ENCODE data around the gene MN1. TPM values are rescaled to one million over a fixed set of nuclear protein-coding genes. Genes with fewer than 3 reads are reported as not detected.
"Not testable (repeated sequence)": the region's sequence is repeated elsewhere in the genome, so short reads cannot be mapped to it uniquely, and the experiment has no call there.

Gene MN1
- total RNA-seq, 2 experiments from 2014 or later: 0.06 TPM

GRCh38 chr22:27752141-27752540 is 49.4 kb downstream of the MN1 start:
- H3K9me3 Mint-ChIP-seq: no peaks in the 10 kb centered on the region
- H3K4me3 Mint-ChIP-seq: no peak overlapping the region
- no peaks in the 10 kb centered on the region for H3K4me1 Mint-ChIP-seq
- H3K27me3 Mint-ChIP-seq: peaks cover 21% of the 10 kb centered on the region
- no peak overlapping the region for H3K27ac Mint-ChIP-seq
- no peaks in the 10 kb centered on the region for H3K36me3 Mint-ChIP-seq
- no peak for DNase-seq

DNA sequence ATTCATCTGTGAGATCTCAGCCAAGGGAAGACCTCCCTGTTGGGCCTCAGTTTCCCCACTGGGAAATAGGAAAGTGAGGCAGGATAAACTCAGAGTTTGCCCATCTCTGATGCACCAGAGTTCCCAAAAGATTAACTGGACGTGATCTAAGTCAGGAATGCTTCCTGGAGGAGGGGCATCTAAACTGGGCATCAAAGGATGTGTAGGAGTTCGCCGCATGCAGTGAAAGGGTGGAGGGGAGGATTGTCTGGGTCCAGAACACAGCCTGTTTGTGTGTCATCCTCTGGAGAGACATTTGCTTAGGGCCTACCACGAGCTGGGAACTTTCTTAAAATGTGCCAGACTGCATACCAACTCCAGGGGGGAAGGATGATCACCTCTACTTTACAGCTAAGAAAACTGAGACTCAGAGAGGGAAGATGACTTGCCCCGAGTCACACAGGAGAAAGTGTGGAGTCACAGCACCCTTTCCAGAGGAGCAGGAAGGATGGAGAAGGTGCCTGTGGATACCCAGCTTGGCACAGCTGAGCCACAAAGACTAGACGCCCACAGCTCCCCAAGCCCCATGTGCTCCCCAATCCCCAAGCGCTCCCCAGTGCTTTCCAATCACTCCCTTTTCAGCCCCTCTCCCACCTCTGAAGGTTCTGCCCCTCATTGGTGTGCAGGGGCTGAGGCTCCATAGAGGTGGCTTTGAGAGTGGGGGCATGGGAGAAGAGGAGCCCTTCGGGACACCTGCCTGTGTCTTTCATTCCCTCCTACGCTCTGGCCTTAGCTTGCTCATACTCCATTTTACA is 50.1 kb downstream of the MN1 start:
- no peak for DNase-seq
- Mint-ChIP-seq H3K4me1 (no peaks in the 10 kb centered on the region), H3K27ac (no peak overlapping the region), H3K27me3 (peaks cover 21% of the 10 kb centered on the region), H3K4me3 (no peak overlapping the region), H3K9me3 (no peaks in the 10 kb centered on the region), H3K36me3 (no peaks in the 10 kb centered on the region)

DNA sequence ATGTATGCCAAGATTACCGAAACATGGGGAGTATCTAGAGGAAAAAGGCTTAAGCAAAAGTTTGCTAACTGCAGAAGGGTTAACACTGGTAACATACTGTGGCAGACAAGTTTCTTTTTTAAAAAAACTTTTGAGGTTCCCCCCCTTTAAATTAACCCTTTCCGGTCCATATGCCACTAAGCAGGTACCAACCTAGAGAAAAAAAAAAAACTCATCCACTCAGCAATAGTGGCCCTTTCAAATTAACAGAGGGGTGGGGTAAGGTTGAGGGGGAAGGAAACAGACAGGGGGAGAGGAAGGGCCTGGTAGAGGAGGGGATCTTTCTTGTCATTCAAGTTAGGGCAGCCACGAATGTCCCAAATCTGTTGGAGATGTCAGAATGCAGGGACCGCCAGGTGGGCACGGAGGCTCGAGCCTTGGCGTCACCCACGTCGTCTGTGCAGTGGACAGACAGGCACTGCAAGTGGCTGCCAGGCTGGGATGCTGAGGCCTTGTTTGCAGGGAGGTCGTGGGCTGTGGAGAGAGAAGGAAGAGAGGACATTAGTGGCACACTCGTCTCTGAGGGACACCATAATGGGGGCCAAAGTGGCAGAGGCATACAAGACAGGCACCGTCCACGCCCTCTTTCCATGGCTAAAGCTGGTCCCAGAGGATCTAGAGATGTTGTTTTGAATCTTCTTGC is 50.8 kb downstream of the MN1 start:
- H3K27ac Mint-ChIP-seq: no peak overlapping the region

DNA sequence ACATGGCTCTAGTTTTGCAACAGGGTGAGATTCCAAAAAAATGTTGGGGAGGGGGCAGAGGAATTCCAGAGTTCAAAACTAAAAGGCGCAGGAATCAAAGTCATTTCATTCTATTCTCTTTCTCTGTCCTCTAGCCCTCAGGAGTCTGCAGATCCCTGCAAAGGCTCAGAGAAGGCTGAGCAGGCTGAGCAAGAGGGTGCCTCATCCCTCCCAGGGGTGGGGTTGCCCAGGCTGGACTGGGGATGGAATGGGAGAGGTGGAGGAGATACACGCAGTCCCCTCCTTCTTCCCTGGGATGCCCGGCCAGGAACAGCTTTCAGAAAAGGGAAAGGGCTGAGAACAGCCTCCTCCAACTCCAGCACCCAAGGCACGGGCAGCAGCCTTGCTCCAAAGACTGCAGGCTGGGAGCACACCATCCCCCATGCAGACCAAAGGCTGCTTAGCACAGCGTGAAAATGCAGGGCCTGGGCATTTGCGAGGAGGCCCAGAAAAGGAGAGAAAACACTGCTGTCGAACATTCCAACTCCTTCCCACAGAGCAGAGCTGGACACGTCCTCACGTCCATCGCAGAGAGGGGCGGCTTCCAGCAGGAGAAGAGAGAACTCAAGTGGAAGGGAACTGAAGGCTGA is 51.8 kb downstream of the MN1 start:
- no peaks in the 10 kb centered on the region for H3K9me3 Mint-ChIP-seq

More for the DNA sequence above, 50.8 kb downstream of the MN1 start:
- no peak for DNase-seq
- Mint-ChIP-seq H3K27me3 (peaks cover 21% of the 10 kb centered on the region), H3K4me3 (no peak overlapping the region), H3K36me3 (no peaks in the 10 kb centered on the region), H3K9me3 (no peaks in the 10 kb centered on the region), H3K4me1 (no peaks in the 10 kb centered on the region)

GRCh38 chr22:27748751-27749191 is 52.8 kb downstream of the MN1 start:
- no peaks in the 10 kb centered on the region for H3K4me1 Mint-ChIP-seq
- no peaks in the 10 kb centered on the region for H3K9me3 Mint-ChIP-seq
- H3K36me3 Mint-ChIP-seq: no peaks in the 10 kb centered on the region
- H3K27ac Mint-ChIP-seq: no peak overlapping the region
- H3K27me3 Mint-ChIP-seq: peaks cover 21% of the 10 kb centered on the region
- H3K4me3 Mint-ChIP-seq: no peak overlapping the region
- no peak for DNase-seq

More for the DNA sequence above, 51.8 kb downstream of the MN1 start:
- H3K4me1 Mint-ChIP-seq: no peaks in the 10 kb centered on the region
- H3K27me3 Mint-ChIP-seq: peaks cover 21% of the 10 kb centered on the region
- no peak overlapping the region for H3K4me3 Mint-ChIP-seq
- DNase-seq: no peak
- H3K27ac Mint-ChIP-seq: no peak overlapping the region
- H3K36me3 Mint-ChIP-seq: no peaks in the 10 kb centered on the region

GRCh38 chr22:27748349-27748748 is 53.2 kb downstream of the MN1 start:
- Mint-ChIP-seq H3K36me3 (no peaks in the 10 kb centered on the region), H3K4me3 (no peak overlapping the region), H3K4me1 (no peaks in the 10 kb centered on the region), H3K27ac (no peak overlapping the region), H3K27me3 (peaks cover 25% of the 10 kb centered on the region), H3K9me3 (no peaks in the 10 kb centered on the region)
- no peak for DNase-seq

- Mint-ChIP-seq H3K27ac (no peak overlapping the region), H3K9me3 (no peaks in the 10 kb centered on the region), H3K27me3 (peaks cover 25% of the 10 kb centered on the region), H3K4me3 (no peak overlapping the region), H3K4me1 (no peaks in the 10 kb centered on the region), H3K36me3 (no peaks in the 10 kb centered on the region)
- no peak for DNase-seq
Measured at GRCh38 chr22:27747396-27748221, 53.9 kb downstream of the MN1 start.

DNA sequence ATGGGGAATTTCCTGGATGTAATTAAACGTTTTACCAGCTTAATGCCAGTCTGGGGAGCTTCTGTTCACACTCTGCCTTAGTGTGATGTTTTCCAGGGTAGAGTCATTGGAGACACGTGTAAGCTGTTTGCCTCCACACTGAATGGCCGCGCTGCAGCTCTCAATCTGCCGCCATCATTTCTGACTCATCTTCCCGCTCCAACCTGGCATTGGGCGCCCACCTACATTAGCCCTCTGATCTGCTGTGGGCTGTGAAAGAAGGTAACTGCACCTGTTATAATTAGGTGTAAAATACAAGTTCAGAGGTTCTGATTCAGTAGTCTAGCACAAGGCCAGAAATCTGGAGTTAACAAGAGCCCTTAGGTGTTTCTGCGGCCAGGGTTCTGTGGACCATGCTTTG is 54.6 kb downstream of the MN1 start:
- no peaks in the 10 kb centered on the region for H3K4me1 Mint-ChIP-seq
- H3K9me3 Mint-ChIP-seq: no peaks in the 10 kb centered on the region
- no peak overlapping the region for H3K4me3 Mint-ChIP-seq

DNA sequence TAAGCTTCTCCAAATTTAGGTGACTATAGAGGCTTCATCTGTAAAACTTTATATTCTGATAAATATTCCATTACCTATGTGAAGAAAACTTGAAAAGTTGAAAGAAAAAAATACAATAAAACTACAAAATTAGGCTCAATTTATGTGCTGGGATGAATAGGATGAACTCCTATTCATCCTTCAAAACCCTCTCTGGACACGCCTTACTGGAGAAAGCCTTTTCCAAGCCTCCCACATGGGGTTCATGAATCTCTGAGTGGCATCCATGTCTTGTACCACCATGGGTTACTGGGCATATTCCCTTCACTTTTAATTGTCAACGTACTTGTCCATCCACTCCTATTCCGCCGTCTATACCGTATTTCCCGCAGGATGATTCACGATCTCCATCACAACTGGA is 55.7 kb downstream of the MN1 start:
- H3K4me1 Mint-ChIP-seq: no peaks in the 10 kb centered on the region
- H3K36me3 Mint-ChIP-seq: no peaks in the 10 kb centered on the region
- no peak overlapping the region for H3K4me3 Mint-ChIP-seq

More for the DNA sequence above, 54.6 kb downstream of the MN1 start:
- H3K36me3 Mint-ChIP-seq: no peaks in the 10 kb centered on the region
- H3K27me3 Mint-ChIP-seq: peaks cover 25% of the 10 kb centered on the region
- no peak overlapping the region for H3K27ac Mint-ChIP-seq
- no peak for DNase-seq

GRCh38 chr22:27745154-27745553 is 56.4 kb downstream of the MN1 start:
- peaks cover 17% of the 10 kb centered on the region for H3K27me3 Mint-ChIP-seq
- DNase-seq: no peak
- no peaks in the 10 kb centered on the region for H3K36me3 Mint-ChIP-seq

More for the DNA sequence above, 55.7 kb downstream of the MN1 start:
- H3K27ac Mint-ChIP-seq: no peak overlapping the region
- DNase-seq: no peak
- no peaks in the 10 kb centered on the region for H3K9me3 Mint-ChIP-seq
- H3K27me3 Mint-ChIP-seq: peaks cover 21% of the 10 kb centered on the region

GRCh38 chr22:27744078-27744477 is 57.5 kb downstream of the MN1 start:
- DNase-seq, H3K4me3 Mint-ChIP-seq, H3K4me1 Mint-ChIP-seq, H3K36me3 Mint-ChIP-seq, H3K9me3 Mint-ChIP-seq, H3K27ac Mint-ChIP-seq, H3K27me3 Mint-ChIP-seq: not testable (repeated sequence)

More at GRCh38 chr22:27745154-27745553, 56.4 kb downstream of the MN1 start:
- Mint-ChIP-seq H3K27ac (no peak overlapping the region), H3K4me3 (no peak overlapping the region), H3K4me1 (no peaks in the 10 kb centered on the region), H3K9me3 (no peaks in the 10 kb centered on the region)

DNA sequence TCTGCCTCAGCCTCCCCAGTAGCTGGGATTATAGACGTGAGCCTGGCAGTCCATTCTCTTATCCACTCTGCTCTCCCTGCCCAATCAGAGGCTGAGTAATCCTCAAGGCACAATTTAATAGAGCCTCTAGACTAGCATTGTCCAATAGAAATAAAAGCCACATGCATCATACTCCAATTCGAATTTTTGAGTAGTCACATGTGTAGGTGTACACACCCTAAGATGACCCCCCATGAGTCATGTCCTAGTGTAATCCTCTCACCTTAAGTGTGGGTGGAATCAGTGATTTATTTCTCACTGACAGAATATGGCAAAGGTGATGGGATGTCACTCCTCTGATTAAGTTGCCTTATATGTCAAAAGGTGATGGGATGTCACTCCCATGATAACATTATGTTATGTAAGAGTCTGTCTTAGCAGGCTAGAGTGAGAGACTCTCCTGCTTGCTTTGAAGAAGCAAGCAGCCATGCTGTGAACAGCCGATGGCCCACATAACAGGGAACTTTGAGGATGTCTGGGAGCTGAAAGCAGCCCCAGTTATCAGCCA is 61.3 kb downstream of the MN1 start:
- H3K9me3 Mint-ChIP-seq: peaks cover 9% of the 10 kb centered on the region
- no peak overlapping the region for H3K27ac Mint-ChIP-seq
- DNase-seq: no peak
- H3K4me1 Mint-ChIP-seq: no peaks in the 10 kb centered on the region
- peaks cover 3% of the 10 kb centered on the region for H3K27me3 Mint-ChIP-seq
- no peaks in the 10 kb centered on the region for H3K36me3 Mint-ChIP-seq
- H3K4me3 Mint-ChIP-seq: no peak overlapping the region

- Mint-ChIP-seq H3K4me3 (no peak overlapping the region), H3K27me3 (no peaks in the 10 kb centered on the region), H3K4me1 (no peaks in the 10 kb centered on the region), H3K36me3 (no peaks in the 10 kb centered on the region), H3K27ac (no peak overlapping the region), H3K9me3 (peaks cover 9% of the 10 kb centered on the region)
- no peak for DNase-seq
Measured at GRCh38 chr22:27737521-27737920, 64.0 kb downstream of the MN1 start.

GRCh38 chr22:27734066-27734465 is 67.5 kb downstream of the MN1 start:
- Mint-ChIP-seq H3K27ac (no peak overlapping the region), H3K4me1 (no peaks in the 10 kb centered on the region), H3K27me3 (peaks cover 3% of the 10 kb centered on the region), H3K9me3 (peaks cover 9% of the 10 kb centered on the region), H3K4me3 (no peak overlapping the region), H3K36me3 (no peaks in the 10 kb centered on the region)
- no peak for DNase-seq

All from activated naive CD8-positive, alpha-beta T cell treated with anti-CD3 and anti-CD28 coated beads for 36 hours (primary cell).